GM21786 (cell line): Measurements from ENCODE around the gene POU4F2.

Source experiments
- ATAC-seq: cut with Tn5 transposase; IDR thresholded peaks from one replicate; pipeline ENCODE4 v1.9.1; 2021; ENCODE audit not compliant: unreplicated experiment

Gene POU4F2, protein sequence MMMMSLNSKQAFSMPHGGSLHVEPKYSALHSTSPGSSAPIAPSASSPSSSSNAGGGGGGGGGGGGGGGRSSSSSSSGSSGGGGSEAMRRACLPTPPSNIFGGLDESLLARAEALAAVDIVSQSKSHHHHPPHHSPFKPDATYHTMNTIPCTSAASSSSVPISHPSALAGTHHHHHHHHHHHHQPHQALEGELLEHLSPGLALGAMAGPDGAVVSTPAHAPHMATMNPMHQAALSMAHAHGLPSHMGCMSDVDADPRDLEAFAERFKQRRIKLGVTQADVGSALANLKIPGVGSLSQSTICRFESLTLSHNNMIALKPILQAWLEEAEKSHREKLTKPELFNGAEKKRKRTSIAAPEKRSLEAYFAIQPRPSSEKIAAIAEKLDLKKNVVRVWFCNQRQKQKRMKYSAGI

DNA sequence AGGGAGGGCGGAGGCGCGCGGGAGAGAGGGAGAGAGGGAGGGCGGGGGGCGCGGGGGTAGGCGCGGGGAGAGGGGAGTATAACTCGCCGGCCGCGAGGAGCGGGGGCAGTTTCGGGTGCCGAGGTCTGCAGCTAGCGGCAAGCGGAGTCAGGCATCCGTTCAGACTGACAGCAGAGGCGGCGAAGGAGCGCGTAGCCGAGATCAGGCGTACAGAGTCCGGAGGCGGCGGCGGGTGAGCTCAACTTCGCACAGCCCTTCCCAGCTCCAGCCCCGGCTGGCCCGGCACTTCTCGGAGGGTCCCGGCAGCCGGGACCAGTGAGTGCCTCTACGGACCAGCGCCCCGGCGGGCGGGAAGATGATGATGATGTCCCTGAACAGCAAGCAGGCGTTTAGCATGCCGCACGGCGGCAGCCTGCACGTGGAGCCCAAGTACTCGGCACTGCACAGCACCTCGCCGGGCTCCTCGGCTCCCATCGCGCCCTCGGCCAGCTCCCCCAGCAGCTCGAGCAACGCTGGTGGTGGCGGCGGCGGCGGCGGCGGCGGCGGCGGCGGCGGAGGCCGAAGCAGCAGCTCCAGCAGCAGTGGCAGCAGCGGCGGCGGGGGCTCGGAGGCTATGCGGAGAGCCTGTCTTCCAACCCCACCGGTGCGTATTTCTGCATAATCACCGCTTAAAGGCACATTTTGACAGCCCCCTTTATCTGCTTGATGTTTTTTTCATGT, at the start of gene POU4F2:
TSS of gene POU4F2 (plus strand) at position 108 of the 720 bp plus-strand sequence. CDS start at position 356, 248 bp downstream.
- no peak for ATAC-seq

- ATAC-seq = no peak
These were observed 47.9 kb upstream of the POU4F2 start for GRCh38 chr4:146590801-146591200.

- ATAC-seq = no peak
These were observed 46.7 kb upstream of the POU4F2 start for GRCh38 chr4:146592019-146592418.

- ATAC-seq = no peak
These were observed 5.8 kb upstream of the POU4F2 start for GRCh38 chr4:146632770-146633470.

GRCh38 chr4:146633471-146633800, 5.3 kb upstream of the POU4F2 start:
- ATAC-seq = no peak

- no peak for ATAC-seq
These were observed 3.9 kb upstream of the POU4F2 start for GRCh38 chr4:146634825-146635224.

DNA sequence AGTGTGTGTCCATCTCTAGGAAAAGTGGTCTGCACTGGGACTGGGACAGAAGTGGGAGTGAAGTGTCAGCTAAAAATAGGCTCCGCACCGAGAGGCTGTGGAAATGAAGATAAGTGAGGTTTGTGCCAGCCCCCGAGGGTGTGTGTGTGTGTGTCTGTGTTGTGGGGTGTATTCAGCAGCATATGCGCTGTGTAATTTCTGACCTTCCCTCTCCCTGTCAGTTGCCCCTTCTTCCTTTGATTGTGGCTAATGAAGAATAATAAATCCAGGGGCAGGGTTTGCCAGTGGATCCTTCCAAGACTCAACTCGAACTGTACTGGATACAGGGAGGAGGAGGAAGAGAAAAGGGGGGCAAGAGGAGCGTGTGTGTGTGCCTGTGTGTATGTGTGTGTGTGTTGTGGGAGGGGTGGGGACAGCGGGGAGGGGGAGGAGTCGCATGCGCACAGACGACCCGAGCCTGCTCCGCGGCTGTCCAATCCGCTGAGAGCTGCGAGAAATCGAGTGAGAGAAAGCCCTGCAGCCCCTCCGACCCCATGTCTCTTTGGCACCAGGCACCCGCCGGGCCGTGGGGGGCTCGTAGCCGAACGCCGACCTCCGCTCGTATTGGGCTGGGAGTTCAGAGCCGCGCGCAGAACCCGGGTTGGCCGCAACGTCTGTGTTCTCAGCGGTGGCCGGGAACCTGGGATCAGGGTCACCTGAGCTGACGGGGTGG, 916 bp upstream of the POU4F2 start:
- no peak for ATAC-seq

DNA sequence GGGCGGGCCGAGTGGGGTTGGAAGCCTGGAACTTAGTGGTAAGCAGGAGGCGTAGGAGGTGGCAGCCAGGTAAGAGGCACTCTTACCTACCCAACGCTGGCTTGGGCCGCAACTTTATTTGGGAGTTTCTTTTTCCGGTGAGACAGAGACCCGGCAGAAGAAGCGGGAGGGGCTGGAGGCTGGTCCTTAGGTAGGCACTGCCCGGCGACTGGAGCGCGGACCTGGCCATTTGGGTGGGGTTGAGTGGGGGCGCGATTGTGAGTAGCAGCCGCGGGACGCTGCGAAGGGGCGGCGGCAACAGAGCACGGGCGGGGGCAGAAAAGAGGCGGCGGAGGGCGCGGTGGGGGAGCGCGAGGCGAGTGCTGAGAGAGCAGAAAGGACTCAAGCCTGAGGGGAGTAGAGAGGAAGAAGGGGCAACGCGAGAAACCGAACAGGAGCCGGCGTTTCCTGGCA, 334 bp upstream of the POU4F2 start:
- no peak for ATAC-seq

DNA sequence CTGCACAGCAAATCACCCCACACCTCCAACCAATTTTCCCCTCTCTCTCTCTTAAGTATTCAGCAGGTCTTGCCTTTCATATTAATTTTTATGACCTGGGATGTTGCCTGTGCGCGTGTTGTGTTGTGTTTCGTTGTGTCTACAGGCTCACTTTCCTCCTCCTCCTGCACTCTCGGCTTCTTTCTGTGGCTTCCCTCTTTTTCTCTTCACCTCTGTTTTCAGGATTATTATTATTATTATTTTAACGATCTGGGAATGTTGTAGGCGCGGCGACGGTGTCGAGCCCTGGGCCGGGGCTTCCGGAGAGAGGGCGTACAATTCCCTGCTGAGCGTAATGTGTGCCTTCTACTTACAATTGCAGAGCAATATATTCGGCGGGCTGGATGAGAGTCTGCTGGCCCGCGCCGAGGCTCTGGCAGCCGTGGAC, 826 bp downstream of the POU4F2 start:
- no peak for ATAC-seq

GRCh38 chr4:146640021-146640464, 1.4 kb downstream of the POU4F2 start:
- no peak for ATAC-seq

GRCh38 chr4:146640465-146641061, 1.9 kb downstream of the POU4F2 start:
- no peak for ATAC-seq

DNA sequence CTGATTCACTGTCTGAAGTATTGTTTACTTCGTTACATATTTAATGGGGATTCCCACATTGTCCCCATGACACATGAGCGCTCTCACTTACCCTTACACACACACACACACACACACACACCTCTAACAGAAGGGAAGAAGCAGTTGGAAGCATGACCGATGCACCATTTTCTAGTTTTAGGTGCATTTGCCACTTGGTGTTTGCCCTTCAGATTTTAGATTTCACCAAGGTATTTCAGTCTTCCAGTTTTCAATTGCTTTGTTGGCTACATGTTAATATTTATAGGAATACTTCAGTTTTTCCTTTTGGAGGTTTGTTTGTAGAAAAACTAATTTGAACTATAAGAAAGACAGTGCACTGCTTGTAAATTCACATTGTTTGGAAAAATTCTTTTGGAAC, 3.1 kb downstream of the POU4F2 start:
- no peak for ATAC-seq

GRCh38 chr4:146643812-146644401, 5.2 kb downstream of the POU4F2 start:
- ATAC-seq = no peak

- no peak for ATAC-seq
These were observed 7.2 kb downstream of the POU4F2 start for GRCh38 chr4:146645921-146646320.

- ATAC-seq = no peak
These were observed 8.1 kb downstream of the POU4F2 start for GRCh38 chr4:146646593-146647325.

- no peak for ATAC-seq
These were observed 9.1 kb downstream of the POU4F2 start for GRCh38 chr4:146647615-146648460.

DNA sequence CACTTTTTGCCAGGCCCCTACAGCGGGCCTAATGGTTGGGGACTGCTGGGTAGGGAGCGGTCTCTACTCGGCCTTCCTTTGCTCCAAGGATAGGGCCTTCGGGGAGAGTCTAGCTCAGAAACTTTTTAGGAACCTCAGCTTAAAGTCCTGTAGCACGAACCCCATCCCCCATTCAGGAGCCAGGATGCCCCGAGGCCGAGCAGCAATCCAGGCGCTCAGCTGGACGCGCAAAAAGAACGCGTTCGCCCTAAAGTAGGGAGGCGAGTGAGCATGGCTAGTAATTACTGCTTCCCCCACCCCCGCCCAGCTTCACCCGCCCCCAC, 9.7 kb downstream of the POU4F2 start:
- ATAC-seq = no peak

DNA sequence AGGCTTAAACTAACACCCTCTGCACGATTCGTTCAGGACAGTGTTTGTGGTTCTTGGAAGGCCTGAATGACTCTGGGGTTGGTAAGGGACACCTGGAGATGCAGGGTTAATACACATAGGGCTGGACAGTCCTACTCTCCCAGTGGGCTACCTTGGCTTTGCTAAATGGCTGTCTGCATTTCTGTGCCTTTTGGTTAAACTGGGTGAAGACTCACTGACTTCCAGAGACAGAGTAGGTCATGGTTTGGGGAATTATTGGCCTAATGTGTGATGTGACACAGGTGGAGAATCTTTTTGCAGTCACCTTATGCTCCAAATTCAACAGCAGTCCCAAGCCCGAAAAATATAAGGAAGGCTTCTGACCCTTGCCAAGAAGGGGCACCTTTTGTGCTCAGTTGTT, 10.5 kb downstream of the POU4F2 start:
- ATAC-seq = no peak

DNA sequence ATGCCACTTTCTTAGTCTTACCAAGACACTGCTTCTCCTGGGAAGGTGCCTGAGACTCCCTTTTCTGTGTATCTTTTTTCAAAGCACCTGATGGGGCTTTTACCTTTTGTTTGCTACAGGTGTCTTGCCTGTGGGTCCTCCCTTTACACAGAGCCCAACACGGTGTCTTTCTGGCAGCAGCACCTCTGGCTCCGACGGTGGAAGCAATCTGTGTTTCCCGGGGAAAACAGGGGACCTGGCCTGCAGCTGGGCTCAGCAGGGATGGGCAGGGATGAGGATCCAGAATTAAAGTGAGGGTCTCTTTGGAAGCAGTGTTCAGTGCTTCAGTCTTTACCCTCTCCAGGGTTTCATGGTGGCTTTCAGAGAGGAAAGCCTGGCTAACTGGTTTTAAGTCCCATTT, 11.3 kb downstream of the POU4F2 start:
- no peak for ATAC-seq
